Measurements from ENCODE around the gene FNDC3B.

Gene FNDC3B

GRCh38 chr3:172326993-172327392, 287.6 kb downstream of the FNDC3B start:
- no peak for DNase-seq (ENCODE audit: low spot score)
- Histone ChIP-seq H3K4me3 (no peak overlapping the region), H3K27ac (no peak overlapping the region)
- TF ChIP-seq CTCF (IDR thresholded peaks at IDR 0.05): no peak

GRCh38 chr3:172328282-172328681, 288.9 kb downstream of the FNDC3B start:
- TF ChIP-seq CTCF (IDR thresholded peaks at IDR 0.05): no peak
- no peak overlapping the region for H3K4me3 ChIP-seq
- no peak overlapping the region for H3K27ac ChIP-seq
- no peak for DNase-seq (ENCODE audit: low spot score)

GRCh38 chr3:172329070-172329469, 289.7 kb downstream of the FNDC3B start:
- no peak for TF ChIP-seq CTCF (IDR thresholded peaks at IDR 0.05)
- Histone ChIP-seq H3K27ac (no peak overlapping the region), H3K4me3 (no peak overlapping the region)
- no peak for DNase-seq (ENCODE audit: low spot score)

- no peak for DNase-seq (ENCODE audit: low spot score)
- Histone ChIP-seq H3K4me3 (no peak overlapping the region), H3K27ac (no peak overlapping the region)
- no peak for TF ChIP-seq CTCF (IDR thresholded peaks at IDR 0.05)
Observed at GRCh38 chr3:172330413-172330812, 291.0 kb downstream of the FNDC3B start.

GRCh38 chr3:172332256-172333041, 293.1 kb downstream of the FNDC3B start:
- Histone ChIP-seq H3K4me3 (no peak overlapping the region), H3K27ac (peak overlapping the region in 1 of 2 donors; percentile 54)
- peak; percentile 74 for TF ChIP-seq CTCF (IDR thresholded peaks at IDR 0.05)
- DNase-seq (ENCODE audit: low spot score): no peak

GRCh38 chr3:172333042-172333377, 293.6 kb downstream of the FNDC3B start:
- no peak for TF ChIP-seq CTCF (IDR thresholded peaks at IDR 0.05)
- H3K27ac ChIP-seq: no peak overlapping the region
- DNase-seq (ENCODE audit: low spot score): no peak
- H3K4me3 ChIP-seq: no peak overlapping the region

GRCh38 chr3:172333692-172334457, 294.5 kb downstream of the FNDC3B start:
- Histone ChIP-seq H3K27ac (no peak overlapping the region), H3K4me3 (no peak overlapping the region)
- no peak for DNase-seq (ENCODE audit: low spot score)
- TF ChIP-seq CTCF (IDR thresholded peaks at IDR 0.05): no peak

Data from coronary artery (tissue), 2 donors.